K562 (cell line): ENCODE measurements around the gene SAMD11. TPM values are rescaled to one million over a fixed set of nuclear protein-coding genes. Genes with fewer than 3 reads are reported as not detected.

Source experiments
- BRCA1 ChIP-seq, 2 experiments: fragments of 450-650 bp in 1 of 2; sonication (generic) in 1 of 2; formaldehyde crosslinking in 1 of 2; IDR thresholded peaks; 2 replicates each; pipeline versions ENCODE4 v1.5.0 to v1.6.1; 2017 to 2020; ENCODE audit warnings: mild to moderate bottlenecking in 1 of 2, missing genetic modification reagents in 1 of 2
- BRD4 ChIP-seq: fragments of 200-600 bp; sonication (generic); IDR thresholded peaks from 2 replicates; pipeline ENCODE4 v1.6.1; 2017; ENCODE audit warnings: inconsistent platforms
- EZH2 ChIP-seq: IDR thresholded peaks from 2 replicates; pipeline ENCODE4 v1.6.1; 2012; ENCODE audit warnings: low read depth, mild to moderate bottlenecking, inconsistent platforms, low read length, borderline replicate concordance
- FOXJ3 ChIP-seq: sonication (generic); formaldehyde crosslinking; IDR thresholded peaks from 2 replicates; pipeline ENCODE4 v1.4.0; 2020; ENCODE audit warnings: mild to moderate bottlenecking, missing genetic modification reagents
- HCFC1 ChIP-seq: IDR thresholded peaks from 2 replicates; pipeline ENCODE4 v1.6.1; 2012; ENCODE audit warnings: low read depth, low read length, improper control_type of control experiment
- L3MBTL2 ChIP-seq: fragments of 450-650 bp; IDR thresholded peaks from 2 replicates; pipeline ENCODE4 v1.6.1; 2016; ENCODE audit warnings: mild to moderate bottlenecking, moderate library complexity
- MEF2A ChIP-seq: IDR thresholded peaks from 2 replicates; pipeline ENCODE4 v1.6.1; 2011; ENCODE audit warnings: low read depth, mild to moderate bottlenecking, low read length, moderate library complexity; ENCODE audit not compliant: control insufficient read depth
- NCOA4 ChIP-seq: fragments of 450-650 bp; IDR thresholded peaks from 2 replicates; pipeline ENCODE4 v1.6.1; 2018; ENCODE audit warnings: mild to moderate bottlenecking; ENCODE audit not compliant: partially characterized antibody
- NFYB ChIP-seq: IDR thresholded peaks from 2 replicates; pipeline ENCODE4 v1.6.1; 2011; ENCODE audit warnings: mild to moderate bottlenecking, moderate library complexity; ENCODE audit not compliant: insufficient read length; ENCODE audit errors: extremely low read depth
- NR0B1 ChIP-seq: fragments of 450-650 bp; IDR thresholded peaks from one replicate; pipeline ENCODE4 v1.6.1; 2018; ENCODE audit warnings: mild to moderate bottlenecking, moderate library complexity; ENCODE audit not compliant: partially characterized antibody
- PCBP1 ChIP-seq: fragments of 200-400 bp; formaldehyde crosslinking; IDR thresholded peaks from 2 replicates; pipeline ENCODE4 v1.6.1; 2018; ENCODE audit warnings: mild to moderate bottlenecking, low read depth, low read length; ENCODE audit not compliant: poor library complexity, severe bottlenecking
- RBM17 ChIP-seq: fragments of 200-400 bp; formaldehyde crosslinking; IDR thresholded peaks from 2 replicates; pipeline ENCODE4 v1.6.1; 2017; ENCODE audit warnings: low read depth, mild to moderate bottlenecking, low read length, borderline replicate concordance
- RCOR1 ChIP-seq, 2 experiments: IDR thresholded peaks; 2 replicates each; pipeline ENCODE4 v1.6.1; 2012; ENCODE audit warnings: low read depth in 2 of 2, low read length in 2 of 2, borderline replicate concordance in 1 of 2, improper control_type of control experiment in 1 of 2
- SLC30A9 ChIP-seq: fragments of 250-450 bp; sonication (Bioruptor Pico); IDR thresholded peaks from 2 replicates; pipeline ENCODE4 v1.8.0; 2022; ENCODE audit warnings: mild to moderate bottlenecking, moderate library complexity
- SMARCB1 ChIP-seq: IDR thresholded peaks from 2 replicates; pipeline ENCODE4 v1.6.1; 2011; ENCODE audit warnings: improper control_type of control experiment, low read depth; ENCODE audit not compliant: insufficient read length
- SMC3 ChIP-seq: conservative IDR thresholded peaks from 2 replicates; pipeline ENCODE4 v1.6.1; 2011; ENCODE audit warnings: low read depth, low read length, improper control_type of control experiment; ENCODE audit not compliant: insufficient read depth
- TEAD2 ChIP-seq: fragments of 450-650 bp; IDR thresholded peaks from 2 replicates; pipeline ENCODE4 v1.6.1; 2016; ENCODE audit warnings: missing genetic modification characterization, control low read depth, missing compliant biosample characterization
- TOE1 ChIP-seq, 2 experiments: fragments of 450-650 bp in 1 of 2; sonication (generic) in 1 of 2; formaldehyde crosslinking in 1 of 2; IDR thresholded peaks; 2 replicates each; pipeline versions ENCODE4 v1.7.1 to v1.8.0; 2016 to 2022; ENCODE audit warnings: borderline replicate concordance in 2 of 2, mild to moderate bottlenecking in 2 of 2, antibody characterized with exemption in 1 of 2, inconsistent platforms in 1 of 2, low read depth in 1 of 2, missing genetic modification reagents in 1 of 2, moderate library complexity in 1 of 2
- ZMIZ1 ChIP-seq, 2 experiments: fragments of 150-350 bp in 1 of 2; IDR thresholded peaks; 2 replicates each; pipeline ENCODE4 v1.6.1; 2012 to 2016; ENCODE audit warnings: low read depth in 2 of 2, low read length in 2 of 2, mild to moderate bottlenecking in 1 of 2, moderate library complexity in 1 of 2
- ZNF12 ChIP-seq: sonication (generic); formaldehyde crosslinking; IDR thresholded peaks from 2 replicates; pipeline ENCODE4 v1.4.0; 2020; ENCODE audit warnings: mild to moderate bottlenecking, missing genetic modification reagents
- ZNF124 ChIP-seq: sonication (generic); formaldehyde crosslinking; IDR thresholded peaks from 2 replicates; pipeline ENCODE4 v1.8.1; 2022; ENCODE audit warnings: missing genetic modification reagents
- ZNF75A ChIP-seq: fragments of 450-650 bp; formaldehyde crosslinking; IDR thresholded peaks from 2 replicates; pipeline ENCODE4 v1.4.0; 2020; ENCODE audit warnings: mild to moderate bottlenecking
- ZNF830 ChIP-seq: fragments of 250-450 bp; sonication (Bioruptor Pico); IDR thresholded peaks from 2 replicates; pipeline ENCODE4 v1.5.0; 2021; ENCODE audit warnings: mild to moderate bottlenecking
- polyA plus RNA-seq, 8 experiments: library from polyadenylated mRNA; depleted of rRNA in 4 of 8; stranded (reverse) in 5 of 8; unstranded in 3 of 8; fragments of >200 nt; fragmentation: Nextera tagmentation in 2 of 8; fragmentation: Illumina TruSeq in 1 of 8; extraction: Ambion mirVana in 2 of 8; extraction: Trizol in 1 of 8; gene quantifications; 2 replicates each; pipeline versions ENCODE4 v1.2.1 to v1.2.3, GENCODE V29; 2011 to 2014; ENCODE audit warnings: inconsistent platforms in 1 of 8, missing spikeins in 1 of 8
- total RNA-seq, 7 experiments: library from RNA; depleted of rRNA in 6 of 7; stranded (reverse); fragments of >200 nt in 6 of 7; fragmentation: Illumina TruSeq in 2 of 7; extraction: Trizol in 2 of 7; gene quantifications; 2 replicates each; pipeline versions ENCODE4 v1.2.1 to v1.2.3, GENCODE V29; 2011 to 2021; ENCODE audit warnings: low replicate concordance in 1 of 7

The SAMD11 gene
- total and polyA plus RNA-seq, 9 of the 15 experiments (the other 6 are each of a cell fraction or from before 2014, with no cell fraction given) = 0.07 to 0.82 (median 0.11) TPM; not detected in 2

- TF ChIP-seq NR0B1 = no peak
- no peak for TF ChIP-seq TEAD2 (tag)
- no peak for TF ChIP-seq SMC3
- TF ChIP-seq FOXJ3 (CRISPR knock-in tag) = no peak
- TF ChIP-seq NFYB = no peak
- TF ChIP-seq ZNF830 (CRISPR knock-in tag) = no peak
- no peak for TF ChIP-seq SMARCB1
- TF ChIP-seq HCFC1 = no peak
- no peak for TF ChIP-seq EZH2
- TF ChIP-seq SLC30A9 (CRISPR knock-in tag) = no peak
- no peak for TF ChIP-seq RBM17
- no peak for TF ChIP-seq TOE1 (IDR thresholded peaks at IDR 0.05; ENCODE audit: borderline replicate concordance)
- TF ChIP-seq TOE1 (CRISPR knock-in tag; IDR thresholded peaks at IDR 0.05; ENCODE audit: borderline replicate concordance, low read depth) = no peak
- TF ChIP-seq BRD4 = no peak
- no peak for TF ChIP-seq ZNF12 (CRISPR knock-in tag)
- TF ChIP-seq BRCA1 (IDR thresholded peaks at IDR 0.05) = no peak
- 0 out of 2 replicates have a peak, but pooled peaks have one; percentile 12 for TF ChIP-seq BRCA1 (CRISPR knock-in tag; IDR thresholded peaks at IDR 0.05)
- TF ChIP-seq ZMIZ1 (IDR thresholded peaks at IDR 0.05; ENCODE audit: low read depth in 2 of 2, low read length in 2 of 2) = no peak
- peak; percentile 95 for TF ChIP-seq PCBP1
- TF ChIP-seq ZNF124 (CRISPR knock-in tag) = no peak
- 0 out of 2 replicates have a peak, but pooled peaks have one; percentile 49 for TF ChIP-seq MEF2A
- no peak; the same call in 1 of the 2 replicates for TF ChIP-seq L3MBTL2
- no peak for TF ChIP-seq NCOA4
- TF ChIP-seq RCOR1 (IDR thresholded peaks at IDR 0.05; ENCODE audit: borderline replicate concordance in 1 of 2, low read depth in 2 of 2, low read length in 2 of 2) = peak in 1 of 2 experiments; percentile 21; a peak in 1 of 4 replicates
- no peak for TF ChIP-seq ZNF75A (CRISPR knock-in tag)
Measured at GRCh38 chr1:940107-941014, 16.6 kb downstream of the SAMD11 start (continued).
